GM12873 (cell line): Measurements from ENCODE around the gene LRP1B.
A peak's percentile ranks its signal among the peaks of the same experiment; 100 is the strongest.

ENCODE experiments used
- TF ChIP-seq, protein P1 (sequence below): IDR thresholded peaks from 2 replicates; pipeline ENCODE4 v1.5.1; 2012; ENCODE audit warnings: low read depth, mild to moderate bottlenecking, moderate library complexity, low read length, control low read depth; ENCODE audit not compliant: insufficient read depth; ENCODE audit errors: missing control alignments

Gene LRP1B

DNA sequence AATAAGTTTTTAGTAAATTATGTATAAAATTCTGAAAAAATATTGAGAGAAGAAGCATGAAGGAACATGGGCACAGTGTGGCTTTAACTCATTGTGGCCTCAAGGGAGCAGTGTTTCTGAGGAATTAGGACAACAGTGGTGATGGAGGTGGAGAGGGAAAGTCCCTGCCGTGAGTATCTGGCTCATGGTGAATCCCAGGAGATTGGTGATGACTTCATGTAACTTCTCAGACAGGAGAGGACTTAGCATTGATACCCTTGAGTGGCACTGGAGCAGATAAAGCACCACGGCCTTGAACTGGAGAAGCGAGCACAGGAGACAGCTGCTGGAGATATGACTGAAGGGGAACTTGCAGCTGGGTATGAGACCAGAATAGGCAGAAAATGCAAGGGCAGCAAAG, 35.0 kb upstream of the LRP1B start:
- TF ChIP-seq, protein P1, sequence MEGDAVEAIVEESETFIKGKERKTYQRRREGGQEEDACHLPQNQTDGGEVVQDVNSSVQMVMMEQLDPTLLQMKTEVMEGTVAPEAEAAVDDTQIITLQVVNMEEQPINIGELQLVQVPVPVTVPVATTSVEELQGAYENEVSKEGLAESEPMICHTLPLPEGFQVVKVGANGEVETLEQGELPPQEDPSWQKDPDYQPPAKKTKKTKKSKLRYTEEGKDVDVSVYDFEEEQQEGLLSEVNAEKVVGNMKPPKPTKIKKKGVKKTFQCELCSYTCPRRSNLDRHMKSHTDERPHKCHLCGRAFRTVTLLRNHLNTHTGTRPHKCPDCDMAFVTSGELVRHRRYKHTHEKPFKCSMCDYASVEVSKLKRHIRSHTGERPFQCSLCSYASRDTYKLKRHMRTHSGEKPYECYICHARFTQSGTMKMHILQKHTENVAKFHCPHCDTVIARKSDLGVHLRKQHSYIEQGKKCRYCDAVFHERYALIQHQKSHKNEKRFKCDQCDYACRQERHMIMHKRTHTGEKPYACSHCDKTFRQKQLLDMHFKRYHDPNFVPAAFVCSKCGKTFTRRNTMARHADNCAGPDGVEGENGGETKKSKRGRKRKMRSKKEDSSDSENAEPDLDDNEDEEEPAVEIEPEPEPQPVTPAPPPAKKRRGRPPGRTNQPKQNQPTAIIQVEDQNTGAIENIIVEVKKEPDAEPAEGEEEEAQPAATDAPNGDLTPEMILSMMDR: peak; percentile 34

DNA sequence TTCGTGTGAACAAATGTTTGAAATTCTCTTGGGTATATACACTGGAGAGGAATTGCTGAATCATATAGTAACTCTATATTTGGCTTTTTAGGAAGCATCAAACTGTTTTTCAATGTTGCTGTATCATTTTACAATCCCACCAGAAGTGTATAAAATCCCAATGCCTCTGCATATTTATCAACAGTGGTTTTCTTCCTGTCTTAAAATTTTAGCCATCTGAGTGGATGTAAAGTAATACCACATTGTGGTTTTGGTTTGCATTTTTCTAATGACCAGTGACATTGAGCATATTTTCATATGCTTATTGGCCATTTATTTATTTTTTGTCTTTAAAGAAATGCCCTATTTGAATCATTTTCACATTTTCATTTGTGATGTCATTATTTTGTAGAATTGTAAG, 22.8 kb upstream of the LRP1B start:
- TF ChIP-seq, protein P1: no peak

DNA sequence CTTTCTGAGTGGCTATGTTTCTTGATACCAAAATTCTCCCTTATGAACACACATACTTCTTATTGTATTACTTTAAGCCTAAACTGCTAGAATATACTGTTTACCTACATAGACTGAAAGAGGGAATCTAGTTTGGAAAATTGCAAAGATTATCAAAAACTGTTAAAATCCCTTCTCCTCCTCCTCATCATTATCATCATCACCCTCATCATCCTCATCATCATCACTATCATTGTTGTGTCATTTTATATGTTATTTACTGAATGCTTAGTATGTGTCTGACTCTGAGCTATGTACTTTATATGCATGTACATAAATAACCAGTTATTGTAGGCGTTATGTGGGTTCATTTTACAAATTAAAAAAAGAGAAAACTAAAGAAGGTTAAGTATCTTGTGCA, 19.6 kb upstream of the LRP1B start:
- TF ChIP-seq, protein P1: no peak

DNA sequence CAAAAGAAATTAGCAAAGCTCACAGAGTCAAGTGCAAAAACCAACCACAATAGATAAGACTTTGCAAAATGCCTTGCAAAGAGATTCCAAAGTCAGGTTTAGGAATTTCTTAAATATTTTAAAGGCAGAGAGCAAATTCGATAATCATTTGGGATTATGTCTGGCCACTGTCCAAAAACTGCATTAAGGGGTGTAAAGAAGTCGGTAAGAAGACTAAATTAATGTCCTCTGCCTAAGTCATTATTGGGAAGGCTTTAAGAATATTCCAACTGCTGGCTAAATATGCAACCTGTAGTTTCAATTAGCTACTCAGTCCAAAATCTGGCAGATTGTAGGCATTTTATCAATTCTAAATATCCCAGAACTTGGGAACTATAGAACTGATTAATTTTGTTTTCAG, 13.7 kb upstream of the LRP1B start:
- TF ChIP-seq, protein P1: no peak

DNA sequence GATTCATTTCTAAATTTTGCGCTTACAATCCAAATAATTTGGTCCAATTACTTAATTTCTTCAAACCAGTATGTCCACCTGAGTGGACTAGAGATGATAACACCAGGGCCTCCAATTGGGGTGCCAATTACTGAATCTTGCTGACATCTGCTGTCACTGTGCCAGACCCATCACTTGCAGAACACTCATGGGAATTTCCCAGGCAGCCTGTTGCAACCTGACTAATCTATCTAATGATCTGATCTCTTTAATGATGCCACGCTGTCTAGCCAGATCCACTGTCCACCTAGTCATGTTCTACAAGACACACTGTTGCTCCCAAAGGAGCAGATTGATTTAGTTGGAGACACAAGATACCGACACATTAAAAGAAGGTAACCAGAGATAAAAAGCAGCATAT, 11.8 kb upstream of the LRP1B start:
- TF ChIP-seq, protein P1: no peak

DNA sequence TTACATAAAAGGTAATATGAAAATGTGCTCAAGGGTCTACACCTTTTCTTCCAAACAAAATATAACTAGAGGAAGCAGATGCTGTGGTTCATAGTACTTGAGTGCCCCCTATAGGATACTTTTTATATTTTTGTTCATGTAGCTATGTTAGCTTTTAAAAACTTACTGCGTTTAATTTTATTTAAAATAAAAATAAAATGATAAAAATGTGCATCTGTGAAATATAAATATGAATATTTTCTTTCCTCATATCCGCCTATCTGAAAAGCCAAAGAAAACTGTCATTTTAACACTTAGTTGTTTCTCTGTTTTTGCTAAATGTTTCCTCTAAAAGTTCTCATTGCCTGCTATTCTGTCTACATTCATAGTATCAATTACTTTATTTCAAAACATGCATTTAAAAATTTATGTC, 9.6 kb upstream of the LRP1B start:
- TF ChIP-seq, protein P1: peak; percentile 49

DNA sequence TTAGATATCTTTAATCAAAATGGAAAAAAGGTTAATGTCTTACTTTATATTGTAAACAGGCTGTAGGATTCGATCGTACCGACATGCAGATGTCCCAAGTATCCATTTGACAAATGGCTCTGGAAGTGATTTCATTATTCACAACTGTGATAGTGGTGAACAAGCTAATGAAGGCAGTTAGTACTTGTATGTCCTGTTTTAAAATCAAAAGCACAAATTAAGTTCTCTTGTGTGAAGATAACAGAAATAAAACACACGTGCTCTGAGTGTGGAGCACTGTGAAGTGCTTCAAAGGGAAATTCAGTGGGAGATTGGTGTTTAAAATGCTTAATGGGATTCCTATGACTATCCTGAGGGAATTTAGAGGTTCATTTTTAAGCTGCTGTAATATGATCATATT, 8.6 kb upstream of the LRP1B start:
- TF ChIP-seq, protein P1: no peak

DNA sequence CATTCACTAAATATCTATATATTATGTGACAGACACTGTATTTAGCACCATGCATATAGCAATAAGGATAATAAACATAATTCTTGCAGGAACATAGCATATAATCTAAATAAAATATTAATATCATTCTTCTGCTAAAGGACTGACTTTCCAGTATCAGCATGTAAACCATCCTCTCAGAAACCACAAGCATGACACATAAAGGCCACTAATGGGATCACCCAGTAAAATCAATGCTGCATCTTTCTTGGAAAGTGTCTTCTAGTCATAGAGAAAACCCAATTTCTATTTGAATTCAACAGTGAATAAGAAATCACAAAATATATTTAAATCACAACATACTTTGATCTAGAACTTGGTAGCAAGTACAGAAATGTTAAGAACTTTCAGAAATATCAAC, 5.8 kb upstream of the LRP1B start:
- TF ChIP-seq, protein P1: no peak
